IMR-90 (cell line): ENCODE measurements around the gene TNFRSF14. TPM values are rescaled to one million over a fixed set of nuclear protein-coding genes. Genes with fewer than 3 reads are reported as not detected.

Experiments
- ATAC-seq: fragments of 200-7000 bp; cut with Tn5 transposase; 2 replicates; pipeline ENCODE4 v1.9.1; 2020; ENCODE audit warnings: low read depth, mild to moderate bottlenecking, moderate library complexity
- BruUV-seq: library from RNA; stranded (reverse); fragments of 400-500 nt; replicated peaks from 2 replicates; lab custom pipeline; 2021; lab: Mats Ljungman, UMichigan
- CTCF ChIA-PET: fragments of 300-600 bp; formaldehyde crosslinking; extraction: SDS; loops from one replicate; lab custom pipeline; 2021; ENCODE audit warnings: antibody characterized with exemption; lab: Yijun Ruan, JAX
- POLR2A ChIA-PET: fragments of 300-600 bp; sonication (Branson Sonifier 250); formaldehyde crosslinking; loops from one replicate; lab custom pipeline; 2022; ENCODE audit warnings: antibody characterized with exemption; ENCODE audit not compliant: unreplicated experiment; lab: Charles Lee
- DNase-seq: peaks from one replicate; pipeline ENCODE4 v3.0.0; 2013
- H2AFZ ChIP-seq: replicated peaks from 2 replicates; pipeline ENCODE3; 2013; ENCODE audit warnings: low read length, mild to moderate bottlenecking; ENCODE audit not compliant: poor library complexity
- H2AK5ac ChIP-seq: 2 replicates; pipeline ENCODE4 v1.6.1; 2013; ENCODE audit warnings: low read depth, low read length, inconsistent platforms
- H2AK9ac ChIP-seq: replicated peaks from 2 replicates; pipeline ENCODE3; 2013; ENCODE audit warnings: mild to moderate bottlenecking, low read depth, low read length, moderate library complexity; ENCODE audit not compliant: poor library complexity
- H2BK120ac ChIP-seq: 2 replicates; pipeline ENCODE4 v1.6.1; 2013; ENCODE audit warnings: low read depth, low read length, inconsistent platforms
- H2BK15ac ChIP-seq: 3 replicates; pipeline ENCODE4 v1.6.1; 2013; ENCODE audit warnings: low read depth, low read length, inconsistent platforms
- H2BK20ac ChIP-seq: 2 replicates; pipeline ENCODE4 v1.6.1; 2013; ENCODE audit warnings: low read depth, mild to moderate bottlenecking, inconsistent platforms, low read length, moderate library complexity
- H2BK5ac ChIP-seq: 2 replicates; pipeline ENCODE4 v1.6.1; 2013; ENCODE audit warnings: mild to moderate bottlenecking, low read depth, low read length, inconsistent platforms; ENCODE audit not compliant: poor library complexity, severe bottlenecking
- H3K14ac ChIP-seq: replicated peaks from 2 replicates; pipeline ENCODE4 v1.6.1; 2013; ENCODE audit warnings: low read depth, low read length, inconsistent platforms
- H3K18ac ChIP-seq: 2 replicates; pipeline ENCODE4 v1.6.1; 2013; ENCODE audit warnings: low read depth, low read length, control low read depth
- H3K23ac ChIP-seq: 2 replicates; pipeline ENCODE4 v1.6.1; 2013; ENCODE audit warnings: low read depth, low read length, inconsistent platforms
- H3K27ac ChIP-seq: 2 replicates; pipeline ENCODE4 v1.5.1; 2013; ENCODE audit warnings: mild to moderate bottlenecking, control low read depth, low read length; ENCODE audit not compliant: insufficient read depth
- H3K27me3 ChIP-seq: 2 replicates; pipeline ENCODE4 v1.6.1; 2013; ENCODE audit warnings: low read length; ENCODE audit not compliant: control insufficient read depth, insufficient read depth
- H3K36me3 ChIP-seq: 2 replicates; pipeline ENCODE4 v1.6.1; 2013; ENCODE audit warnings: low read length, mixed read lengths; ENCODE audit not compliant: control insufficient read depth, insufficient read depth
- H3K4ac ChIP-seq: 2 replicates; pipeline ENCODE4 v1.6.1; 2013; ENCODE audit warnings: low read depth, low read length, inconsistent platforms
- H3K4me1 ChIP-seq: 2 replicates; pipeline ENCODE4 v1.6.1; 2013; ENCODE audit warnings: low read length, mixed read lengths; ENCODE audit not compliant: control insufficient read depth, insufficient read depth
- H3K4me2 ChIP-seq: 2 replicates; pipeline ENCODE4 v1.6.1; 2013; ENCODE audit warnings: low read depth, mild to moderate bottlenecking, control low read depth, low read length, moderate library complexity
- H3K4me3 ChIP-seq: 2 replicates; pipeline ENCODE4 v1.5.1; 2013; ENCODE audit warnings: low read depth, mild to moderate bottlenecking, control low read depth, low read length, moderate library complexity; ENCODE audit not compliant: insufficient read depth
- H3K56ac ChIP-seq: 2 replicates; pipeline ENCODE4 v1.6.1; 2013; ENCODE audit warnings: low read length, inconsistent platforms; ENCODE audit not compliant: insufficient read depth; ENCODE audit errors: extremely low read depth
- H3K79me1 ChIP-seq, 2 experiments: 2 replicates each; pipeline ENCODE4 v1.6.1; 2013; ENCODE audit warnings: low read length in 2 of 2, inconsistent platforms in 1 of 2, low read depth in 1 of 2
- H3K9ac ChIP-seq: 2 replicates; pipeline ENCODE4 v1.6.1; 2013; ENCODE audit warnings: low read depth, low read length, control low read depth
- H3K9me1 ChIP-seq: 2 replicates; pipeline ENCODE4 v1.6.1; 2013; ENCODE audit warnings: low read length, inconsistent platforms; ENCODE audit not compliant: insufficient read depth
- H3K9me3 ChIP-seq: 2 replicates; pipeline ENCODE4 v1.6.1; 2013; ENCODE audit warnings: low read length; ENCODE audit not compliant: control insufficient read depth, insufficient read depth
- H4K20me1 ChIP-seq: 2 replicates; pipeline ENCODE4 v1.6.1; 2013; ENCODE audit warnings: low read length, inconsistent platforms; ENCODE audit not compliant: insufficient read depth
- H4K5ac ChIP-seq: 2 replicates; pipeline ENCODE4 v1.6.1; 2013; ENCODE audit warnings: mild to moderate bottlenecking, low read depth, low read length, control low read depth
- H4K8ac ChIP-seq, 2 experiments: 2 replicates each; pipeline ENCODE4 v1.6.1; 2013; ENCODE audit warnings: low read depth in 2 of 2, low read length in 2 of 2, control low read depth in 1 of 2, inconsistent platforms in 1 of 2
- H4K91ac ChIP-seq: 2 replicates; pipeline ENCODE4 v1.6.1; 2013; ENCODE audit warnings: low read depth, low read length, inconsistent platforms; ENCODE audit not compliant: insufficient read depth
- BHLHE40 ChIP-seq: fragments of 150-350 bp; IDR thresholded peaks from 2 replicates; pipeline ENCODE4 v1.6.1; 2016; ENCODE audit warnings: mild to moderate bottlenecking, low read depth, low read length
- MAFK ChIP-seq: IDR thresholded peaks from 2 replicates; pipeline ENCODE4 v1.6.1; 2012; ENCODE audit warnings: low read depth, low read length, improper control_type of control experiment
- MXI1 ChIP-seq: IDR thresholded peaks from 2 replicates; pipeline ENCODE4 v1.6.1; 2012; ENCODE audit warnings: low read depth, mild to moderate bottlenecking, low read length, moderate library complexity, borderline replicate concordance
- NFE2L2 ChIP-seq: fragments of 150-350 bp; IDR thresholded peaks from 2 replicates; pipeline ENCODE4 v1.6.1; 2016; ENCODE audit warnings: low read depth, mild to moderate bottlenecking, low read length
- POLR2A ChIP-seq: IDR thresholded peaks from 2 replicates; pipeline ENCODE4 v1.6.1; 2012; ENCODE audit warnings: mild to moderate bottlenecking, low read depth, low read length
- RFX5 ChIP-seq: IDR thresholded peaks from 2 replicates; pipeline ENCODE4 v1.8.0; 2012; ENCODE audit warnings: low read depth, mild to moderate bottlenecking, low read length, moderate library complexity
- SMC3 ChIP-seq: fragments of 150-350 bp; IDR thresholded peaks from 2 replicates; pipeline ENCODE4 v1.6.1; 2016; ENCODE audit warnings: low read depth, mild to moderate bottlenecking, antibody characterized with exemption, low read length, moderate library complexity
- USF2 ChIP-seq: fragments of 150-350 bp; IDR thresholded peaks from 2 replicates; pipeline ENCODE4 v1.6.1; 2017; ENCODE audit warnings: mild to moderate bottlenecking, antibody characterized with exemption, low read length, low read depth
- WGBS, 2 experiments: methylation state at CpG; one replicate each; pipeline versions ENCODE4 v1.1.5 to v1.1.7; 2013; ENCODE audit warnings: missing lambda C conversion rate in 2 of 2; ENCODE audit not compliant: insufficient read length in 1 of 2; ENCODE audit errors: extremely low coverage in 2 of 2; 5-methylcytosine and 5-hydroxymethylcytosine counted together
- dilution Hi-C: fragments of 300-500 bp; cut with HindIII; formaldehyde crosslinking; loops from one replicate; pipeline ENCODE4 v1.14.3; 2018; ENCODE audit warnings: low sequenced_read_pairs; ENCODE audit not compliant: unreplicated experiment
- in situ Hi-C: fragments of 300-500 bp; cut with MboI; formaldehyde crosslinking; loops from 3 replicates; pipeline ENCODE4 v1.14.3; 2019; ENCODE audit warnings: low sequenced_read_pairs, inconsistent platforms, mixed read lengths
- intact Hi-C: fragments of 100-400 bp; cut with micrococcal nuclease; formaldehyde crosslinking; loops from 2 replicates; pipeline ENCODE4 v1.10.0; 2022
- polyA plus RNA-seq, 3 experiments: library from polyadenylated mRNA; depleted of rRNA; stranded (reverse); fragments of >200 nt; gene quantifications; 2 replicates each; pipeline ENCODE4 v1.2.3, GENCODE V29; 2012; ENCODE audit warnings: low replicate concordance in 1 of 3
- total RNA-seq: library from RNA; depleted of rRNA; stranded (reverse); fragments of >200 nt; gene quantifications from 2 replicates; pipeline ENCODE4 v1.2.3, GENCODE V29; 2012
- TF ChIP-seq, protein P1 (sequence below): conservative IDR thresholded peaks from 2 replicates; pipeline ENCODE4 v1.5.1; 2012; ENCODE audit warnings: mild to moderate bottlenecking, low read depth, low read length, improper control_type of control experiment
- TF ChIP-seq, protein P2 (sequence below): fragments of 150-350 bp; IDR thresholded peaks from 2 replicates; pipeline ENCODE4 v1.6.1; 2016; ENCODE audit warnings: low read depth, mild to moderate bottlenecking, low read length, moderate library complexity, borderline replicate concordance

The TNFRSF14 gene
- total and polyA plus RNA-seq, 2 of the 4 experiments (the other 2 are of a cell fraction) = 1.3 to 4.2 TPM

GRCh38 chr1:2575801-2576663 is 19.9 kb downstream of the TNFRSF14 start:
- Histone ChIP-seq H3K56ac (no peak overlapping the region), H3K4ac (no peak overlapping the region), H3K4me1 (no peaks in the 10 kb centered on the region), H4K8ac (no peak overlapping the region), H2AFZ (no peak overlapping the region), H4K20me1 (no peaks in the 10 kb centered on the region), H3K18ac (no peak overlapping the region), H3K27me3 (peaks cover 26% of the 10 kb centered on the region), H3K23ac (no peak overlapping the region), H2AK9ac (no peak overlapping the region), H2BK15ac (no peak overlapping the region), H2AK5ac (no peak overlapping the region), H2BK120ac (no peak overlapping the region), H3K4me2 (no peak overlapping the region), H3K14ac (no peak overlapping the region), H3K9ac (no peak overlapping the region), H3K9me3 (peaks cover 3% of the 10 kb centered on the region), H2BK20ac (no peak overlapping the region), H3K4me3 (no peak overlapping the region), H2BK5ac (no peak overlapping the region), H4K5ac (no peak overlapping the region), H4K91ac (no peak overlapping the region), H3K9me1 (no peaks in the 10 kb centered on the region), H3K36me3 (no peaks in the 10 kb centered on the region), H3K27ac (no peak overlapping the region), H3K79me1 (no peaks in the 10 kb centered on the region)
- POLR2A ChIA-PET = no interaction called here
- DNase-seq (no peak), ATAC-seq (no peak)
- no TSS peak for BruUV-seq
- 85% methylated on average over 7 of the region's 23 CpGs; no CpG with 5 or more reads in 1 of the 2 experiments for WGBS, 2 experiments
- CTCF ChIA-PET = no interaction called here
- TF ChIP-seq RFX5 (no peak), MAFK (no peak), USF2 (no peak), MXI1 (no peak), POLR2A (no peak), NFE2L2 (no peak), SMC3 (no peak), BHLHE40 (no peak)
- TF ChIP-seq, protein P1, sequence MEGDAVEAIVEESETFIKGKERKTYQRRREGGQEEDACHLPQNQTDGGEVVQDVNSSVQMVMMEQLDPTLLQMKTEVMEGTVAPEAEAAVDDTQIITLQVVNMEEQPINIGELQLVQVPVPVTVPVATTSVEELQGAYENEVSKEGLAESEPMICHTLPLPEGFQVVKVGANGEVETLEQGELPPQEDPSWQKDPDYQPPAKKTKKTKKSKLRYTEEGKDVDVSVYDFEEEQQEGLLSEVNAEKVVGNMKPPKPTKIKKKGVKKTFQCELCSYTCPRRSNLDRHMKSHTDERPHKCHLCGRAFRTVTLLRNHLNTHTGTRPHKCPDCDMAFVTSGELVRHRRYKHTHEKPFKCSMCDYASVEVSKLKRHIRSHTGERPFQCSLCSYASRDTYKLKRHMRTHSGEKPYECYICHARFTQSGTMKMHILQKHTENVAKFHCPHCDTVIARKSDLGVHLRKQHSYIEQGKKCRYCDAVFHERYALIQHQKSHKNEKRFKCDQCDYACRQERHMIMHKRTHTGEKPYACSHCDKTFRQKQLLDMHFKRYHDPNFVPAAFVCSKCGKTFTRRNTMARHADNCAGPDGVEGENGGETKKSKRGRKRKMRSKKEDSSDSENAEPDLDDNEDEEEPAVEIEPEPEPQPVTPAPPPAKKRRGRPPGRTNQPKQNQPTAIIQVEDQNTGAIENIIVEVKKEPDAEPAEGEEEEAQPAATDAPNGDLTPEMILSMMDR = no peak
- TF ChIP-seq, protein P2, sequence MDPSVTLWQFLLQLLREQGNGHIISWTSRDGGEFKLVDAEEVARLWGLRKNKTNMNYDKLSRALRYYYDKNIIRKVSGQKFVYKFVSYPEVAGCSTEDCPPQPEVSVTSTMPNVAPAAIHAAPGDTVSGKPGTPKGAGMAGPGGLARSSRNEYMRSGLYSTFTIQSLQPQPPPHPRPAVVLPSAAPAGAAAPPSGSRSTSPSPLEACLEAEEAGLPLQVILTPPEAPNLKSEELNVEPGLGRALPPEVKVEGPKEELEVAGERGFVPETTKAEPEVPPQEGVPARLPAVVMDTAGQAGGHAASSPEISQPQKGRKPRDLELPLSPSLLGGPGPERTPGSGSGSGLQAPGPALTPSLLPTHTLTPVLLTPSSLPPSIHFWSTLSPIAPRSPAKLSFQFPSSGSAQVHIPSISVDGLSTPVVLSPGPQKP = no peak
- dilution Hi-C loops (no loop called here), in situ Hi-C loops (no loop called here), intact Hi-C loops (no loop called here)
